Daoy (cell line): ENCODE measurements around the gene PAXIP1. TPM values are rescaled to one million over a fixed set of nuclear protein-coding genes. Genes with fewer than 3 reads are reported as not detected.

Source experiments
- total RNA-seq: library from RNA; depleted of rRNA; stranded (reverse); fragments of >200 nt; shearing (Covaris generic); gene quantifications from 2 replicates; pipeline ENCODE4 v1.2.3, GENCODE V29; 2014; rRNA removed

The PAXIP1 gene
- total RNA-seq, 1 experiment from 2014 or later, result 12.8 TPM

Other genes with a start within 250 kb of the PAXIP1 start
- not detected in 2 replicates for gene HTR5A, start 67.2 kb upstream of the PAXIP1 start, total RNA-seq